Activated naive CD4-positive, alpha-beta T cell treated with anti-CD3 and anti-CD28 coated beads, Interleukin-2, amount 50 U/mL, for 24 hours (primary cell): ENCODE measurements around the gene MGAT5.

ENCODE experiments used
- H3K27ac Mint-ChIP-seq: one replicate; pipeline ENCODE4 v1.8.0; 2021; ENCODE audit warnings: mild to moderate bottlenecking, mixed read lengths
- H3K27me3 Mint-ChIP-seq: one replicate; pipeline ENCODE4 v1.8.0; 2021; ENCODE audit warnings: mixed read lengths
- H3K36me3 Mint-ChIP-seq: one replicate; pipeline ENCODE4 v1.8.0; 2021; ENCODE audit warnings: mixed read lengths
- H3K4me1 Mint-ChIP-seq: one replicate; pipeline ENCODE4 v1.8.0; 2021; ENCODE audit warnings: mixed read lengths
- H3K4me3 Mint-ChIP-seq: one replicate; pipeline ENCODE4 v1.8.0; 2021; ENCODE audit warnings: mild to moderate bottlenecking, mixed read lengths
- H3K9me3 Mint-ChIP-seq: one replicate; pipeline ENCODE4 v1.8.0; 2021; ENCODE audit warnings: mixed read lengths

MGAT5 gene

DNA sequence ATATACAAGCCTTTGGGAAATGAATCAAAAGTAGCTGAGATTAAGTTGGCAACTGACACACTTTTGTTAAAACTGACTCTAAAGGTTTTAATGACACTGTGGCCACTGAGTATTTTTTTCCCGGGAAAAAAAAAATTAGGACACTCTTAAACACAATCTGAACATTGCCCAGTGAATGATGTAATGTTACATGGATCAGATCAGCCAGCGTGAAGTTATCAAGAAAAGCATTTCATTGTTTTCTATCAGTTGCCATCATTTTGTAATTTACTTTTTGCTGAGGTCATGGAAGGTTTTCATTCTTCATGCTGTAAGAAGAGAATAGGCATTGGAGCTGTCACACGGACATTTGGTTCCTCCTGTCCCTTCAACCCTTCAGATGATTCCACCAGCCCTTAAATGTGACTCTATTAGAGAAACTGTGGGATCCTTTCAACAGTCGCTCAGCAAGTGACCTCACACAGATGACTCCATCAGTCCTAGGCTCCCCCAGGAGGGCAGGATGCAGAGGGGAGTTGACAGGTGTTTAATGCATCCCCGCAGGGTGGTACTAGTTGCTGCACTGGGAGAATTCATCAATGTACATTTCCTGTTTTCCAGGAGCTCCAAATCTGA, 164.2 kb downstream of the MGAT5 start:
- Mint-ChIP-seq H3K27me3 (no peaks in the 10 kb centered on the region), H3K9me3 (no peaks in the 10 kb centered on the region), H3K4me1 (no peaks in the 10 kb centered on the region), H3K4me3 (no peak overlapping the region), H3K27ac (no peak overlapping the region), H3K36me3 (peaks cover 5% of the 10 kb centered on the region)

- Mint-ChIP-seq H3K36me3 (peaks cover 8% of the 10 kb centered on the region), H3K27ac (peak overlapping the region; percentile 23)
Observed at GRCh38 chr2:134420259-134420658, 166.4 kb downstream of the MGAT5 start.

GRCh38 chr2:134420920-134421319, 167.0 kb downstream of the MGAT5 start:
- H3K27me3 Mint-ChIP-seq = no peaks in the 10 kb centered on the region
- no peak overlapping the region for H3K4me3 Mint-ChIP-seq
- peaks cover 9% of the 10 kb centered on the region for H3K36me3 Mint-ChIP-seq
- H3K4me1 Mint-ChIP-seq = no peaks in the 10 kb centered on the region
- no peak overlapping the region for H3K27ac Mint-ChIP-seq
- H3K9me3 Mint-ChIP-seq = no peaks in the 10 kb centered on the region

More at GRCh38 chr2:134420259-134420658, 166.4 kb downstream of the MGAT5 start:
- Mint-ChIP-seq H3K4me1 (no peaks in the 10 kb centered on the region), H3K27me3 (no peaks in the 10 kb centered on the region), H3K4me3 (no peak overlapping the region), H3K9me3 (no peaks in the 10 kb centered on the region)

DNA sequence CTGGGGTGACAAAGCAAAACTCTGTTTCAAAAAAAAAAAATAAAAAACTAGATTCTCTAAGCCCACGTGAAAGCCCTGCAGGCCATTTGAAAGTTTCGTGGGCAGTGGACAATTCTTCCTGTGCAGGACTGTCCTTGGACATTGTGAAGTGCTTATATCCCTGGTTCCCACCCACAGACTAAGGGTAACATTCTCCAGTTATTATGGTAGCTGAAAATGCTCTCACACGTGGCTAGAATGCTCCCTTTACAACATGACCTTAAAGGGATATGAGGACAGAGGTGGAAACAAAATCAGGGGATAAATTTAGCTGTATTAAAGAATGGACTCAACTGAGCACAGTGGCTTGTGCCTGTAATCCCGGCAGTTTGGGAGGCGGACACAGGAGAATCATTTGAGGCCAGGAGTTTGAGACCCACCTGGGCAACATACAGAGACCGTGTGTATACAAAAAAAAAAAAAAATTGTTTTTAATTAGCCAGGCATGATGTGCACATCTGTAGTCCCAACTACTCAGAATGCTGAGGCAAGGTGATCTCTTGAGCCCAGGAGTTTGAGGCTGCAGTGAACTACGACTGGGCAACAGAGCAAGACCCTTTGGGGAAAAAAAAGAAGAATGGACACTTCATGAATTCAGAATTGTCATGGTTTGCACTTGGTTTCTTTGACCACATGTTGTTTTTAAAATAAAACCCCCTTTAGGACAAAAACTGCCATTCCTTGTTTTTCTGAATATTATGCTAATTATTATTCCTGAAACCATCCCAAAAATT, 167.9 kb downstream of the MGAT5 start:
- Mint-ChIP-seq H3K9me3 (no peaks in the 10 kb centered on the region), H3K4me1 (no peaks in the 10 kb centered on the region), H3K27ac (no peak overlapping the region), H3K36me3 (peaks cover 8% of the 10 kb centered on the region), H3K27me3 (no peaks in the 10 kb centered on the region), H3K4me3 (no peak overlapping the region)

DNA sequence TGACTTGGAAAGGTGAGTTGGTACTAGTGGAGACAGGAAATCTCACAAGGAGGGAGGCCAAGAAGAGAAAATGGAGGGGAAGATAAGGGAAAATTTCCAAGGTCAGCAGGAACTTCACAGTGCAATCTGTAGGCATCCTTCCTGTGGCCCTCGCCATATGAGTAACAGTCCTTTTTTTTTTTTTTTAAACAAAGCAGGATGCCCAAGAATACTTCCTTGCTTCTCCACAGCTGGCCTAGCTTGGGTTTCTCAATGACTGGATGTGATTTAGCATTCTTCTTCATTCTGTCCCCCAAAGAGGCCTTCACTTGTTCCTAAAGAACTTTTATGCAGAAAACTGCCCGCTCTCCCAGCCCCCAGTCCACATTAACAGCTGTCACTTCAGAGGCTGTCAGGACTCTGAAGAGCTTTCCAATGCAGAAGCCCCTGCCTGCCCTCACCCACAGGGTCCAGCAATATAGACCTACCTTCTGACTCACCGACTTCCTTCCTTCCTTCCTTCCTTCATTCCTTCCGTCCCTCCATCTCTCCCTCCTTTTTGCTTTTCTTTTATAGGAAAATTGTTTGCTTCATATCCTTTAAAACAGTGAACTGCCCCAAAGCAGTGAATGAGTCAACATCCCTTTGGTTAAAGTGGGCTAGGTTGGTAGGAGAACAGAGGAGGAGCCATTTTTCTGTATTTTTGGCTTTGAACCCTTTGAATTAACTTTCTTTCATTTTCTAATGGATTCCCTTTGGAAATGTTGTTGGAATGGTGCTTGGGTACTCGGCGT, 172.0 kb downstream of the MGAT5 start:
- no peak overlapping the region for H3K4me3 Mint-ChIP-seq
- peak overlapping the region; percentile 94 for H3K27ac Mint-ChIP-seq
- no peaks in the 10 kb centered on the region for H3K9me3 Mint-ChIP-seq
- peaks cover 10% of the 10 kb centered on the region for H3K36me3 Mint-ChIP-seq
- no peaks in the 10 kb centered on the region for H3K27me3 Mint-ChIP-seq
- H3K4me1 Mint-ChIP-seq = no peaks in the 10 kb centered on the region

DNA sequence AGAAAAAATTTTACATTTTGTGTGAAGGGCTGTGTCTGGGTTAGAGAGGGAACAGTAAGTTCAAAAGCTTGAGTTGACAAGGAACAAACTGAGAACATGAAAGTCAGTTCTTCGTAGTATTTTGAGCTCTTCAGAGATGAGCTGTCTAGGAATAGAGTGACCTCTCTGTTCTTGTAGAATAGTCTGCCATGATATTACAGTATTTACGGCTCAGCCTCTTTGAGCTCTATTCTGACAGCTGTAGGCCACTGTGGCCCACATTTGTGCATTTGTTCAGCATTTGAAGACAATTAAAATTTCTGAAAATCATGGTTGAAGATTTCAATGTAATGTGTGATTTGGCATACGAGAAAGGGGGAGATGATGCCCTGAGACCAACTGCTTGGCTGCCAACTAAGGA, 172.8 kb downstream of the MGAT5 start:
- Mint-ChIP-seq H3K4me3 (no peak overlapping the region), H3K4me1 (no peaks in the 10 kb centered on the region), H3K9me3 (no peaks in the 10 kb centered on the region), H3K27ac (no peak overlapping the region), H3K27me3 (no peaks in the 10 kb centered on the region), H3K36me3 (peaks cover 12% of the 10 kb centered on the region)

DNA sequence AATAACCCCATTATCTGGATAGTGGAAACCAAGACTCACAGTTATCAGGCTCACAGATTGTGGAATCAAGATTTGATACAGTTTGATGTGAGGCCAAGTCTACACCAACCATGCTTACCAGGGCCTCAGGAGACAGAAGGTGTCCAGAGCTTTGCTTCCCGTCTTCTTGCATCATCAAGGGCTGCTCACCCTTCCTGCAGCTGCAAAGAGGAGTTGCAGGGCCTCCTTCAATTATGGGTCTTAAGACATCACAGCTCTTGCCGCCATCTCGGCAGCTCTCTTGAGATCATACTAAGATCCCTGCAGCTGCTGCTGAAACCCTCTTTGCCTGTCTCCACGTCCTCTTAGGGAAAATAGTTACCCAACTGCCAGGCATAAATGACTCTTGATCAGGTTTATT, 176.0 kb downstream of the MGAT5 start:
- H3K4me3 Mint-ChIP-seq = no peak overlapping the region
- no peaks in the 10 kb centered on the region for H3K27me3 Mint-ChIP-seq
- H3K27ac Mint-ChIP-seq = no peak overlapping the region

GRCh38 chr2:134431838-134432434, 178.1 kb downstream of the MGAT5 start:
- Mint-ChIP-seq H3K4me1 (no peaks in the 10 kb centered on the region), H3K27me3 (no peaks in the 10 kb centered on the region), H3K36me3 (peaks cover 11% of the 10 kb centered on the region), H3K4me3 (no peak overlapping the region), H3K9me3 (no peaks in the 10 kb centered on the region), H3K27ac (no peak overlapping the region)

More for the DNA sequence above, 176.0 kb downstream of the MGAT5 start:
- H3K4me1 Mint-ChIP-seq = no peaks in the 10 kb centered on the region
- H3K9me3 Mint-ChIP-seq = no peaks in the 10 kb centered on the region
- H3K36me3 Mint-ChIP-seq = peaks cover 15% of the 10 kb centered on the region

DNA sequence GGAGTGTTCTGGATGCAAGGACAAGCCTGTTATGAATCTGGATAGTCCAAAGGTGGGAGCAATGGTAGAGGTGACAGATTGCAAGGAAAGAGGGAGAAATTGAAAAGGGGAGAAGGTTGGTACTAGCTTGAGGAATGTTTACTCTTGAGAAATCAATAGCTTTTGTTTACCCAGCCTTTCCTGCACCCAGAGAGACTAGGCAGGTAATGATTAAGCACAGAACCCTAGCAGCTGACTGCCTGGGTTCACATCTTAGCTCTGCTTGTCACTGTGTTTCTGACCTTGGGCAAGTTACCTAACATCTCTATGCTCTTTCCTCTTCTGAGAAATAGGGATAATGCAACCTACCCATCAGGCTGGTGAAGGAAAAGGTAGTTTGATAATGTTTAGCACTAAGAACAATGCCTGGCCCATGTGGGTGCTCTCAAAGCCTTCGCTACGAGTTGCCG, 178.6 kb downstream of the MGAT5 start:
- Mint-ChIP-seq H3K27me3 (no peaks in the 10 kb centered on the region), H3K36me3 (peaks cover 11% of the 10 kb centered on the region), H3K4me3 (no peak overlapping the region), H3K9me3 (no peaks in the 10 kb centered on the region), H3K4me1 (no peaks in the 10 kb centered on the region), H3K27ac (no peak overlapping the region)

- Mint-ChIP-seq H3K9me3 (no peaks in the 10 kb centered on the region), H3K4me3 (no peak overlapping the region), H3K4me1 (no peaks in the 10 kb centered on the region), H3K36me3 (peaks cover 11% of the 10 kb centered on the region), H3K27ac (no peak overlapping the region), H3K27me3 (no peaks in the 10 kb centered on the region)
Observed at GRCh38 chr2:134433469-134433868, 179.6 kb downstream of the MGAT5 start.

GRCh38 chr2:134433979-134434378, 180.1 kb downstream of the MGAT5 start:
- no peak overlapping the region for H3K27ac Mint-ChIP-seq
- no peaks in the 10 kb centered on the region for H3K4me1 Mint-ChIP-seq
- H3K9me3 Mint-ChIP-seq = no peaks in the 10 kb centered on the region
- no peaks in the 10 kb centered on the region for H3K27me3 Mint-ChIP-seq
- no peak overlapping the region for H3K4me3 Mint-ChIP-seq
- peaks cover 11% of the 10 kb centered on the region for H3K36me3 Mint-ChIP-seq

DNA sequence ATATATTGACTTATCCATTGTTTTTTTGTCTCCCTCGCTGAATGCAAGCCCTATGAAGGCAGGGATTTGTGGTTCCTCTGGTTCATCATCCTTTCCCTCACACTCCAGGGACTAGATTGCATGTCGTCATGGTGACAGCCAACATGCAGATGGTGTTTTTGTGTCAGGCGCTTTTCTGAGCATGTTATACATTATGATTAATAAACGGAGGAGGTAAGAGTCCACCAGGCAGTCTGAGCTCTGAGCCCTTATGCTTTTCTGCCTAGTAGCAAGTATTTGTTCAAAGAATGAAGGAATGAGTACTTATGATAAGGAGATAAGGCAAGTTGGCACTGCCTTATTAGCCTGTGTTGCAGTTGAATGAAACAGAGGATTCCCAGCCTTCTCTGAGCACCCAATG, 181.6 kb downstream of the MGAT5 start:
- Mint-ChIP-seq H3K36me3 (peaks cover 11% of the 10 kb centered on the region), H3K9me3 (no peaks in the 10 kb centered on the region), H3K4me1 (no peaks in the 10 kb centered on the region), H3K27me3 (no peaks in the 10 kb centered on the region), H3K4me3 (no peak overlapping the region), H3K27ac (no peak overlapping the region)

- Mint-ChIP-seq H3K4me1 (no peaks in the 10 kb centered on the region), H3K9me3 (no peaks in the 10 kb centered on the region), H3K27ac (no peak overlapping the region), H3K27me3 (no peaks in the 10 kb centered on the region), H3K36me3 (peaks cover 8% of the 10 kb centered on the region), H3K4me3 (no peak overlapping the region)
Observed at GRCh38 chr2:134435936-134436335, 182.1 kb downstream of the MGAT5 start.

DNA sequence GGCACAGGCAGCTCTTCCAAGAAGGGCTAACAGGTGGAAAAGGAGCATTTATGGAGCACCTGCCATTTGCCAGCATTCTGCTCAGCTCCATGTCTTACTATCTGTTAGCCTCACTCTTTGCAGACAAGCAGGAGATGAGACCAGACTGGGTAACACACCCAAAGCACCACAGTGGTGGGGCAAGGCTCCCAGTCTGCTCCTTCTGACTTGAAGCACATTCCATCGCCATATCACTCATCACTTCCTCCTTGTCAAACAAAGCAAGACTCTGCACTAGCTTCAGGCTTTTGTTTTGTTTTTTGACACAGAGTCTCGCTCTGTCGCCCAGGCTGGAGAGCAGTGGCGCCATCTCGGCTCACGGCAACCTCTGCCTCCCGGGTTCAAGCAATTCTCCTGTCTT, 182.8 kb downstream of the MGAT5 start:
- Mint-ChIP-seq H3K4me1 (no peaks in the 10 kb centered on the region), H3K27ac (no peak overlapping the region), H3K27me3 (no peaks in the 10 kb centered on the region), H3K36me3 (peaks cover 7% of the 10 kb centered on the region), H3K4me3 (no peak overlapping the region), H3K9me3 (no peaks in the 10 kb centered on the region)

DNA sequence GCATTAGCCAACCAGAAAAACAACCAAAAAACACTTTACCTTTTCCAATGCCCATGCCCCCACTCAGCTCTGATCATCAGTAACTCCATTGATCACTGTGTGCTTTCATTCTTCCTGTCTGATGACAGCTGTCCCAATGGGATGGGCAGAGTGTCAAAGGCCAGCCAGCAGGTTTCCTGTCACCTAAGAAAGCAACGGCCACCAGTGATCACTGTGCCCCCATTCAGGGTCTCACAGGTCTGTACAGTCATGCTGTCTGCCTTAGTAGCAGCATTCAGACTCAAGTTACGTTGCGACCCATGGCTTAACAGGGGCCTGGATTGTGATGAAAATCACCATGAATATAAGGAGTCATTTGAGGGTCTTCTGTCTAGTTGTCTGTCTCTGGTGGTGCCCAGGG, 184.5 kb downstream of the MGAT5 start:
- Mint-ChIP-seq H3K27me3 (no peaks in the 10 kb centered on the region), H3K9me3 (no peaks in the 10 kb centered on the region), H3K27ac (no peak overlapping the region), H3K4me1 (no peaks in the 10 kb centered on the region), H3K4me3 (no peak overlapping the region), H3K36me3 (peaks cover 11% of the 10 kb centered on the region)
